GM12801 (cell line): Measurements from ENCODE around the gene CHCHD1.

ENCODE experiments used
- CTCF ChIP-seq: IDR thresholded peaks from one replicate; pipeline ENCODE4 v1.5.1; 2011; ENCODE audit warnings: control low read depth; ENCODE audit not compliant: insufficient read length; ENCODE audit errors: extremely low read depth

CHCHD1 gene

GRCh38 chr10:73790886-73791625, 9.2 kb downstream of the CHCHD1 start:
- no peak for TF ChIP-seq CTCF

- no peak for TF ChIP-seq CTCF
Measured at GRCh38 chr10:73791871-73792400, 10.1 kb downstream of the CHCHD1 start.

- TF ChIP-seq CTCF = no peak
Measured at GRCh38 chr10:73793456-73793855, 11.6 kb downstream of the CHCHD1 start.

- no peak for TF ChIP-seq CTCF
Measured at GRCh38 chr10:73796766-73797165, 14.9 kb downstream of the CHCHD1 start.

GRCh38 chr10:73797324-73798025, 15.6 kb downstream of the CHCHD1 start:
- no peak for TF ChIP-seq CTCF

GRCh38 chr10:73798087-73798486, 16.2 kb downstream of the CHCHD1 start:
- TF ChIP-seq CTCF = no peak

GRCh38 chr10:73798927-73799560, 17.2 kb downstream of the CHCHD1 start:
- TF ChIP-seq CTCF = no peak
